ENCODE results near the gene WDR83.

WDR83 gene

GRCh38 chr19:12667731-12668302 is 1.2 kb downstream of the WDR83 start:
- no peak for TF ChIP-seq CTCF (IDR thresholded peaks at IDR 0.05)
- Histone ChIP-seq H3K4me1 (ENCODE audit: control insufficient read depth in 1 of 2, insufficient read depth in 1 of 2, low read depth in 1 of 2, low read length in 1 of 2) (peaks cover 55 to 63% of the 10 kb centered on the region in 2 experiments), H3K9me3 (no peaks in the 10 kb centered on the region), H3K36me3 (peaks cover 34% of the 10 kb centered on the region), H3K27me3 (no peaks in the 10 kb centered on the region), H3K4me3 (ENCODE audit: low read depth in 1 of 2, low read length in 1 of 2) (peak overlapping the region in 1 of 2 experiments; percentile 85), H3K27ac (no peak overlapping the region)

GRCh38 chr19:12668346-12668745 is 1.7 kb downstream of the WDR83 start:
- H3K4me1 ChIP-seq (ENCODE audit: control insufficient read depth in 1 of 2, insufficient read depth in 1 of 2, low read depth in 1 of 2, low read length in 1 of 2): peaks cover 55 to 63% of the 10 kb centered on the region in 2 experiments

GRCh38 chr19:12668932-12669269 is 2.3 kb downstream of the WDR83 start:
- TF ChIP-seq CTCF (IDR thresholded peaks at IDR 0.05): no peak
- peak overlapping the region; percentile 97 for H3K27ac ChIP-seq
- no peaks in the 10 kb centered on the region for H3K27me3 ChIP-seq
- peaks cover 30% of the 10 kb centered on the region for H3K36me3 ChIP-seq
- no peaks in the 10 kb centered on the region for H3K9me3 ChIP-seq
- peaks cover 55 to 60% of the 10 kb centered on the region in 2 experiments for H3K4me1 ChIP-seq (ENCODE audit: control insufficient read depth in 1 of 2, insufficient read depth in 1 of 2, low read depth in 1 of 2, low read length in 1 of 2)
- H3K4me3 ChIP-seq (ENCODE audit: low read depth in 1 of 2, low read length in 1 of 2): peak overlapping the region; percentile 85 to 95

More at GRCh38 chr19:12668346-12668745, 1.7 kb downstream of the WDR83 start:
- no peak for TF ChIP-seq CTCF (IDR thresholded peaks at IDR 0.05)
- H3K9me3 ChIP-seq: no peaks in the 10 kb centered on the region
- no peaks in the 10 kb centered on the region for H3K27me3 ChIP-seq
- H3K27ac ChIP-seq: peak overlapping the region; percentile 97
- H3K36me3 ChIP-seq: peaks cover 32% of the 10 kb centered on the region
- peak overlapping the region; percentile 85 to 95 for H3K4me3 ChIP-seq (ENCODE audit: low read depth in 1 of 2, low read length in 1 of 2)

GRCh38 chr19:12669270-12670158 is 2.9 kb downstream of the WDR83 start:
- H3K4me1 ChIP-seq (ENCODE audit: control insufficient read depth in 1 of 2, insufficient read depth in 1 of 2, low read depth in 1 of 2, low read length in 1 of 2): peaks cover 50 to 54% of the 10 kb centered on the region in 2 experiments
- no peaks in the 10 kb centered on the region for H3K27me3 ChIP-seq
- peak overlapping the region; percentile 85 to 95 for H3K4me3 ChIP-seq (ENCODE audit: low read depth in 1 of 2, low read length in 1 of 2)
- peaks cover 30% of the 10 kb centered on the region for H3K36me3 ChIP-seq
- no peaks in the 10 kb centered on the region for H3K9me3 ChIP-seq
- peak; percentile 12 for TF ChIP-seq CTCF (IDR thresholded peaks at IDR 0.05)
- H3K27ac ChIP-seq: peak overlapping the region; percentile 97

GRCh38 chr19:12670159-12670928 is 3.7 kb downstream of the WDR83 start:
- peaks cover 42 to 45% of the 10 kb centered on the region in 2 experiments for H3K4me1 ChIP-seq (ENCODE audit: control insufficient read depth in 1 of 2, insufficient read depth in 1 of 2, low read depth in 1 of 2, low read length in 1 of 2)
- peak overlapping the region; percentile 85 to 95 for H3K4me3 ChIP-seq (ENCODE audit: low read depth in 1 of 2, low read length in 1 of 2)
- H3K27me3 ChIP-seq: no peaks in the 10 kb centered on the region
- H3K27ac ChIP-seq: peak overlapping the region; percentile 97
- no peak for TF ChIP-seq CTCF (IDR thresholded peaks at IDR 0.05)
- H3K9me3 ChIP-seq: no peaks in the 10 kb centered on the region
- peaks cover 31% of the 10 kb centered on the region for H3K36me3 ChIP-seq
